T-helper 2 cell (primary cell): Measurements from ENCODE around the gene STEAP1.
"Not testable (repeated sequence)": the region's sequence is repeated elsewhere in the genome, so short reads cannot be mapped to it uniquely, and the experiment has no call there.

Experiments used
- DNase-seq, 5 experiments: peaks; one replicate each; pipeline versions ENCODE4 v3.0.0 to v3.0.0-alpha.2; 2012 to 2022

Gene STEAP1

DNA sequence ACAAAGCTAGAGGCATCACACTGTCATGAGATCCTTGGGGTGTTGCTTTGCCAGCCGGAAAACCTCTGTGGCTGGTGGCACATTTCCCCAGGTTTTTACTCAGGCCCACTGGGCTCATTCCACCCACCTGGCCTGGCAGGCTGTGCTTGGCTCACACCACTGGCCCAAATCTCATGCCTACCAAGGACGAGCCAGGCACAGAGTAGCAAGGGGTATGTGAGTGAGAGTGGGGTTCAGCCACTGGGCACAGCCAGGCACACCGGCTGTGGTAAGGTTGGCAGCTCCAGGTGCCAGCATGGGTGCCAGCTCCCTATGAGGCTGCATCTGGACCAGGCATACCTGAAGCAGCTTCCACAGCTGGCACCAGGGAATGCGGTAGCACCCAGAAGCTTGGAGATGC, 21.4 kb downstream of the STEAP1 start:
- no peak for DNase-seq

- no peak for DNase-seq
These were observed 21.9 kb downstream of the STEAP1 start for GRCh38 chr7:90176195-90176594.

DNA sequence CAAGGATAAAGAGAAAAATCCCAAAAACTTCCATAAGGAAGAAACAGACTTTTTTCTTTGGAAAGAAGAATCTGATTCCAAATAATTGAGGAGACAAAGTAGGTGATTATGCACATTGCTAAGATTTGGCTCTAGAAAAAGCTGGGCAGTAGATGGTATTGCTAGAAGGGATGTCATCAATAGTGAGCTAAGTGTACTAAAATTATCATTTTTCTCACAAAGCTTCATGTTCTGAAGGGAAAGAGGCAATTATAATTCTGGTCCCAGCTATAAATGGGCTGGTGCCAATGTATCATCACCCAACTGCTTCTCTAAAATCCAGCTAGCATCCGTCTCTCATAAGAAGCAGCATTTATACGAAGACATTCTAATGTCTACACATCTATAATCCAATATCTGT, 23.9 kb downstream of the STEAP1 start:
- DNase-seq = no peak

DNA sequence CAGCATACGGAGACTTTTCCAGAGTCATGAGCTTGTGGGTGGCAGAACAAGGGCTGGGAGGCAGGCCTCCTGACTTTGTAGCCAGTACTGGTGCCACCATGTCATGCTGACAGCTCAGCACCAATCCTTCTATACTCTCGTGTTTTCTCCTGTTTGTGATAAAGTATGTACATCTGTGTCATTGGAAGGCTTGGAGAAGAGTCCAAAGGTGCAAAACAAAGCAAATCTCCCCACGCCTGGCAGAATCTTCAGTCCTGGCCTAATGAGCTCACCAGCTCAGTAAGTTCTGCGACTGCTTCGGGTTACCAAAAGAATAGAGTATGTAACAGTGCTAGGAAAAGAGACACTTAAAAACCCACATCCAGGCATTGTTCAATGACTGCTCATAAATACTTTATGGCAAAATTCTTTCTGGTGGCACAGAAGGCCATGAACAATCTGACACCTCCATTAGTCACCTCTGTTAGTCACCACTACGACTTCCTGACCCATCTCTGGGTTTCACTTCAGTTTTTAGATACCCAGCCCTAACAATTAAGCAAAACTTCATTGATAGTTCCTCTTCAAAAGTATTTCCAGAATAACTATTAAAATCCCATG, 24.5 kb downstream of the STEAP1 start:
- no peak for DNase-seq

DNA sequence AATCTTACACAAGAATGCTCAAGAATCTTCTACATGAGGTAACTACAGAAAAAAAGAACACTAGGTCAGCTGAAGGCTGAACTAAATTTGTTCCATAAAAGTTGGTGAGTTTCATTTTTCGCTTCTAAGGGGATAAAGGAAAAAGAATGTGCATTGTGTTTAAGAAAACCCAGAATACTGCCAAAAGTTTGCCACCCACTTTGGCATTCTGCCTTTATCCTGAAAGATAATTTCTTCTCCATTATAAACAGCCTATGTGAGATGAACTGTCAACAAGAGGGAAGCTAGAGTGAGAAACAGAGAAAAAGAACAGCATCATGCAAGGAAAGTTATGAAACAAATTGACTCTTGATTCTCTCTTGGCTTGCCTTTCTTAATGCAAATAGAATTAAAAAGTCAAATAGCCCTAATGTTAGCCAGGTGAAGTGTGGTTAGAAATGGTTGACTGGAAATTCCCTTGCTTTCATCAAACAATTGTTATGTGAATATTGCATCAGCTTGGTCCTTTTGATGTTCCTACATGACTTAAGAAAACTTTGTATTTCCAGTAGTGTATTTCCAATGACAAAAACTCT, 25.8 kb downstream of the STEAP1 start:
- no peak for DNase-seq

DNA sequence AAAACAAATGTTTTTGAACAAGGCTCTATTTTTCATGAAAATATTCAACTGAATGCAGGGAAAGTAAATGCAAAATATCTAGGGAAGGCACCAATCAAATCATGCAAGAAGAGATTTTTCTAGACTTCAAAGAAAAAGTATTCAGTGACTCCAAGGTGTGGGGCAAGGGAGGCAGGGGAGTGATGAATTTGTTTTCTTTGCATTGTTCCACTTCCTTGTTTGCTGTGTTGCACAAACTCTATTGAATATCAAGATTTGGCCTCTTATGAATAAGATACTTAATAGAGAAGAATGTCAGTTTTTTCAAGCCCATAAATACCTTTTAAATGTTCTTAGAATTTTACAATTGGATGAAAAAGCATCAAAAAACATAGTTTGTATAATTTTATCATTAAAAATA, 26.4 kb downstream of the STEAP1 start:
- no peak for DNase-seq

- no peak for DNase-seq
These were observed 27.2 kb downstream of the STEAP1 start for GRCh38 chr7:90181485-90181884.

- DNase-seq = not testable (repeated sequence)
These were observed 32.0 kb downstream of the STEAP1 start for GRCh38 chr7:90186290-90186689.

- DNase-seq = no peak
These were observed 33.3 kb downstream of the STEAP1 start for GRCh38 chr7:90187507-90188050.

GRCh38 chr7:90188281-90188680, 34.0 kb downstream of the STEAP1 start:
- DNase-seq = no peak

DNA sequence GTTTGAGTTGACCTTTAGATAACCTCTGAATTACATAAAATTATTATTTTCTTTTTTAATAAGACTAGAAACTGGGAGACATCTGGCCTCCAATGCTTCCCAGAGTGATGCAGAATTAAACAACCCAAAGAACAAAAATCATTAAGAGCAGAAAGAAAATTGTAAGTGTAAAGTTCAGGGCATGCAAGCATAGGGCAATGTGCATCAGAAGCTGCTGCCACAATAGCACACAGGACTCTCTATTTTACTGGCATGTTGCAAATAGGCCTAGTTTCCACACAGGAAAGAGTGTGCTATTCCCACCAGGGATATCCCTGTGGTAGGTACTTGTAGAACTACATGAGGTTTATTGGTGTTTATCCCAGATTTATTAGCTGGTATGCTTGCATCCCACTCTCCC, 36.7 kb downstream of the STEAP1 start:
- no peak for DNase-seq

GRCh38 chr7:90191648-90192047, 37.4 kb downstream of the STEAP1 start:
- no peak for DNase-seq

DNA sequence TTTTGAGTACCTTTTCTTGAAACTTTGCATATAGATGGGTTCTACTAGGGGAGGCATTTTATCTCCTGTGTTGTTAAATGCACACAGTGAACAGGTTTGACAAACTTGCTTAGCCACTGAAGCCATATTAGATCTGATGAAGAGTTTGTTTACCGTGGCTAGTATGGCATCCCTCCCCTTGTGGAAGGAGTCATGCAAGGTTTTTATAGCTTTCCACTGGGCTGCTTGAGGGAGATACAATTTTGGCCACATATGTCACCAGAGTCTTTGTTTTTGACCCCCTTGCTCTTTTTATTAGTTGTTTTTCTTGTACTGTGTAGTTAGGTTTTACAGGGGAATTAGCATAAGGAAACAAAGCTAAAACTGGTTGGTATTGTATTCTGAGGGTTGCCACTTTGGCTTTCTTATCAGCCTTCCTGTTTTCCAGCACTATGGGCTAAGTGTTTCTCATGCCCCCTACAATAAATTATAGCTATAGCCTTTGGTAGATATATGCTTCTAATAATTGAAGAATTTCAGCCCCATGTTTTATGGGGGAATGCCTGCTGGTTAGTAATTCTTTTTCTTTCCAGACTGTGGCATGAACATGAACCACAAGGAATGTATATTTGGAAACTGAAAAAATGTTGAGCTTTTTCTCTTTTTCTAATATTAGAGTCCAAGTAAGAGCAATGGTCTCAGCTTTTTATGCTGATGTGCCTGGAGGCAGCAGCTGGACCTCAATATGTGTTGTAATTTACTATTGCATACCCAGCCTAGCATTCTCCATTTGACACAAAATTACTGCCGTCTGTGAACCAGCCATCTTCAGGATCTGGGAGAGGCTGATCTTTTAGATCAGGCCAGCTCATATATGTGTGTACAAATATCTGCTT, 38.8 kb downstream of the STEAP1 start:
- no peak for DNase-seq

DNA sequence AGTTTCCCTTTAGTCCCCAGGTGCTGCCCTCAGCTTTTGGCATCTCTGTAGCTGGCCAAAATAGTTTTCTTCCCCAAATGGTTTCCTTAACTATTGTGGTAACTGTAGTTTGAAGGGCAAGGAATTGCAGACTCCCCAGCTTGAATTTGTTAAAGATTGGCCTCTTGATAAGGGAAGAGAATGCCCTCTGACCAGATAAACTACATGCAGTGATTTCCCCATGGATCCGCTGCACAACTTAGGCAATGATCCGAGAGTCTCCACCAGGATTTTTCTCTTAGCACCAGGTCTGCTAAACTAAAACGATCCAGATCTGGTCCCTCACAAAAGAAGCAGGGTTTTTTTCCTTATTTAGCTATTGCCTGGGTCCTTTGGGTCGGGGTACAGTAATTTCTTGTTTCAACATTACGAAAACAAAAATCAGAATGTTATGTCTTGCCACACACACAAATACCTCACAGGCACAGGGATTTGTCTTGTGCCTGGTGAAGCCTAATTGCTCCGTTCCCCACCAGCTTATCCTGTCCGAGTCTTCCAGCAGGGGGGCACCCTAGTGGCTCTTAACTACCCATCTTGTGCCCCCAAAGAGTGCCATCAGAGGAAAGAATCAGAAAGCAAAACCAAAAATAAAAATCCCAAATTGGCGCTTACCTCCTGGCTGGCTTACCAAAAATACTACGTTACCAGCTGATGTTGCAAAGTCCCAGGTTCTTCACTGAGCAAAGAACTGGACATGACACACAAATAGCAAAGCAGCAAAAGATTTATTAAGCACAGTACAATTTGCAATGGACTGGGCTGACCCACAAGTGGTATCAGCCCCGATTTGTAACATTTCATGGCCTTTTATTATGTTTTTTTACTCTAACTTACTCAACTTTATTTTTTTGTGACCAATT, 40.9 kb downstream of the STEAP1 start:
- no peak for DNase-seq

- DNase-seq = no peak
These were observed 47.4 kb downstream of the STEAP1 start for GRCh38 chr7:90201500-90202195.

DNA sequence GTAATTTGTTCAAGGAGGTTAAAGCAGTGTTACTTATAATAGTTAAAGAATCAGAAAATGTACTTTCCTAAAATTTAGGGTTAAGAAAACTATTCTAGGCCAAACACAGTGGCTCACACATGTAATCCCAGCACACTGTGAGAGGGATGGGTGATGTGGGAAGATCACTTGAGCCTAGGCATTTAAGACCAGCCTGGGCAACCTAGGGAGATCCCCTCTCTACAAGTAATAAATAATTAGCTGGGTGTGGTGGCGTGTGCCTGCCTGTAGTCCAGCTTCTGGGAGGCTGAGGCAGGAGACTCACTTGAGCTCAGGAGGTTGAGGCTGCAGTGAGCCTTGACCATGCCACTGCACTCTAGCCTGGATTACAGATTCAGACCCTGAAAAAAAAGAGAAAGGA, 53.7 kb downstream of the STEAP1 start:
- no peak for DNase-seq

DNA sequence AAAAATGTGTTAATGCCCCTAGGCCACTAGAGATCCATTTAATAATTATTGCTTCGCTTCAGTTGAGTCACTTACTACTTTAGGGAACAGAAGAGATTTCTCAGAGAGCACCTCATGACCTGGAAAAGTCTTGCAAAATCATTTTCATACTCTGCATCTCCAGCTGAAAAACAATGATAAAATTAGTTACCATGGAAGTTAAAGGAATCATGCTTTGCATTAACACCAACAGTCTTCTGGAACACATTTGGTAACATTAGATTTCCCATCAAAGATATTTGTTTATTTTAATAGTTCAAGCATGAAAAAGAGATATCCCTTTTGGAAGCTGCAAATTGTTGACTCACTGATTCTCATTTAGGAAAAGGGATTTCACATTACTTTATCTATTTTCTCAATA, 55.5 kb downstream of the STEAP1 start:
- DNase-seq = no peak

GRCh38 chr7:90210475-90210874, 56.2 kb downstream of the STEAP1 start:
- DNase-seq = no peak

GRCh38 chr7:90210981-90211380, 56.7 kb downstream of the STEAP1 start:
- no peak for DNase-seq

DNA sequence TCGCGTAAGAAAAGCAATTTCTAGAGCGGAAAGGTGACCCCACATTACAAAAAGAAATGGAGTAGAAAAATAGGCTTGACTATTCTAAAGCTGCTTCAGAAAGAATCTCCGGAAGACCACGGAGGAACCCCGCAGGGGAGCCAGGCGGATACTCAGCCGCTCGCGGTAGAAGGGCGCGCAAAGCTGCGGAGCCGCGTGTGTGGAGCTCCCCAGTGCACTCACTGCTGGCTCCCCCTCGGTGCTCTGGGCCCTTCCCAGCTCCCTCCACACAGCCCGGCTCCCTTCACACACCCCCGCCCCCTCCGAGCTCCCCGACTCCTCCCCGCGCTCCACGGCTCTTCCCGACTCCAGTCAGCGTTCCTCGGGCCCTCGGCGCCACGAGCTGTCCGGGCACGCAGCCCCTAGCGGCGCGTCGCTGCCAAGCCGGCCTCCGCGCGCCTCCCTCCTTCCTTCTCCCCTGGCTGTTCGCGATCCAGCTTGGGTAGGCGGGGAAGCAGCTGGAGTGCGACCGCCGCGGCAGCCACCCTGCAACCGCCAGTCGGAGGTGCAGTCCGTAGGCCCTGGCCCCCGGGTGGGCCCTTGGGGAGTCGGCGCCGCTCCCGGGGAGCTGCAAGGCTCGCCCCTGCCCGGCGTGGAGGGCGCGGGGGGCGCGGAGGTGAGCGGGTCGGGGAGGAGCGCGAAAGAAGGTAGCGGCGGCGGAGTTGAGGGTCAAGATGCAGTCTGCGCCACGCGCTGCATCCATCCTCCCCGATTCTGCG, 57.3 kb downstream of the STEAP1 start, which contains the start of gene STEAP2:
TSS of gene STEAP2 (plus strand) at position 350 of the 758 bp plus-strand sequence. CDS start 13,343 bp downstream, outside the sequence.
- peak in 1 of 5 experiments; percentile 32 for DNase-seq

DNA sequence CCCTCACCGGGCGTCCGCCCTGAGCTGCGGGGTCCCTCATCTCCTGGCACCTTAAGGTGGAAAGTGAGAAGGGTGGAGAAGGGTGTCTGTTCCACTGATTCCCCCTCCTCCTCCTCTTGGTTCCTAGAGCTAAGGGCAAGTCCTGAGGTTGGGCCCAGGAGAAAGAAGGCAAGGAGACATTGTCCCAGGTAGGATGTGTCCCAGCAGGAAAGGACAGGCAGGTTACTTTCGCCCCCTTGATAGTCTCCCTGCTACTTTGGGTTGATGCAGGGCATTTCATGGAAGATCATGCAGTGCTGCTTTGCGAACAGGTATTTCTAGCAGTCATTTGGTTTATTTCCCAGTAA, 57.9 kb downstream of the STEAP1 start:
- DNase-seq = no peak
